HepG2 (cell line): ENCODE measurements around the gene MYLK3. TPM values are rescaled to one million over a fixed set of nuclear protein-coding genes. Genes with fewer than 3 reads are reported as not detected.

Source experiments
- HOXA9 ChIP-seq: sonication (generic); formaldehyde crosslinking; IDR thresholded peaks from 2 replicates; pipeline ENCODE4 v1.8.1; 2022; ENCODE audit warnings: missing genetic modification reagents, mild to moderate bottlenecking, moderate library complexity, borderline replicate concordance
- MBNL3 ChIP-seq: fragments of 250-450 bp; sonication (Bioruptor Pico); conservative IDR thresholded peaks from 2 replicates; pipeline ENCODE4 v1.8.0; 2022; ENCODE audit warnings: mild to moderate bottlenecking, inconsistent platforms
- MIER2 ChIP-seq: IDR thresholded peaks from 2 replicates; pipeline ENCODE4 v1.6.1; 2016; ENCODE audit warnings: missing biosample characterization, missing genetic modification reagents
- THAP11 ChIP-seq: IDR thresholded peaks from 2 replicates; pipeline ENCODE4 v1.6.1; 2016; ENCODE audit warnings: missing biosample characterization, missing genetic modification reagents
- TOPORS ChIP-seq: sonication (generic); formaldehyde crosslinking; IDR thresholded peaks from 2 replicates; pipeline ENCODE4 v1.8.0; 2023; ENCODE audit warnings: mild to moderate bottlenecking, missing genetic modification reagents
- U2AF2 ChIP-seq: fragments of 200-400 bp; formaldehyde crosslinking; IDR thresholded peaks from 2 replicates; pipeline ENCODE4 v1.6.1; 2017; ENCODE audit warnings: low read depth, mild to moderate bottlenecking, low read length
- ZBTB20 ChIP-seq: sonication (generic); formaldehyde crosslinking; IDR thresholded peaks from 2 replicates; pipeline ENCODE4 v1.8.1; 2023; ENCODE audit warnings: missing genetic modification reagents, low read depth, mild to moderate bottlenecking, borderline replicate concordance
- ZC3H13 ChIP-seq: sonication (generic); formaldehyde crosslinking; IDR thresholded peaks from 2 replicates; pipeline ENCODE4 v1.8.1; 2023; ENCODE audit warnings: mild to moderate bottlenecking, missing genetic modification reagents, moderate library complexity
- ZFAT ChIP-seq: sonication (generic); formaldehyde crosslinking; conservative IDR thresholded peaks from 2 replicates; pipeline ENCODE4 v1.8.1; 2023; ENCODE audit warnings: missing genetic modification reagents, inconsistent platforms
- ZFP1 ChIP-seq: IDR thresholded peaks from 2 replicates; pipeline ENCODE4 v1.6.1; 2016
- ZNF230 ChIP-seq: sonication (generic); formaldehyde crosslinking; IDR thresholded peaks from 2 replicates; pipeline ENCODE4 v1.4.0; 2020; ENCODE audit warnings: mild to moderate bottlenecking, missing genetic modification reagents
- ZNF232 ChIP-seq: sonication (generic); formaldehyde crosslinking; IDR thresholded peaks from 2 replicates; pipeline ENCODE4 v1.4.0; 2020; ENCODE audit warnings: missing genetic modification reagents, borderline replicate concordance
- ZNF333 ChIP-seq: sonication (generic); formaldehyde crosslinking; IDR thresholded peaks from 2 replicates; pipeline ENCODE4 v1.4.0; 2020; ENCODE audit warnings: mild to moderate bottlenecking, missing genetic modification reagents, borderline replicate concordance
- ZNF383 ChIP-seq: sonication (generic); formaldehyde crosslinking; IDR thresholded peaks from 2 replicates; pipeline ENCODE4 v1.4.0; 2020; ENCODE audit warnings: missing genetic modification reagents, mild to moderate bottlenecking, borderline replicate concordance
- ZNF703 ChIP-seq: sonication (generic); formaldehyde crosslinking; IDR thresholded peaks from 2 replicates; pipeline ENCODE4 v1.5.1; 2020; ENCODE audit warnings: missing genetic modification reagents, mild to moderate bottlenecking, moderate library complexity, borderline replicate concordance
- polyA plus RNA-seq, 8 experiments: library from polyadenylated mRNA; depleted of rRNA in 3 of 8; stranded (reverse) in 7 of 8; unstranded in 1 of 8; fragments of >200 nt; fragmentation: Illumina TruSeq in 4 of 8; extraction: Trizol in 4 of 8; gene quantifications; 2 replicates each; pipeline versions ENCODE4 v1.2.1 to v1.2.3, GENCODE V29; 2011 to 2016; ENCODE audit warnings: low read depth in 4 of 8, missing spikeins in 1 of 8, mixed read lengths in 1 of 8; ENCODE audit not compliant: insufficient read depth in 1 of 8
- total RNA-seq, 5 experiments: library from RNA; depleted of rRNA; stranded (reverse); fragments of >200 nt; fragmentation: Illumina TruSeq; extraction: Trizol; gene quantifications; 2 replicates each; pipeline ENCODE4 v1.2.3, GENCODE V29; 2016; ENCODE audit warnings: low read depth in 1 of 5
- TF ChIP-seq, protein P1 (sequence below): sonication (generic); formaldehyde crosslinking; conservative IDR thresholded peaks from 2 replicates; pipeline ENCODE4 v1.4.0; 2020; ENCODE audit warnings: missing genetic modification reagents
- TF ChIP-seq, protein P2 (sequence below): sonication (generic); formaldehyde crosslinking; IDR thresholded peaks from 2 replicates; pipeline ENCODE4 v1.5.0; 2020; ENCODE audit warnings: missing genetic modification reagents
- TF ChIP-seq, protein P3 (sequence below): sonication (generic); formaldehyde crosslinking; IDR thresholded peaks from 2 replicates; pipeline ENCODE4 v1.8.0; 2022; ENCODE audit warnings: missing genetic modification reagents, mild to moderate bottlenecking, inconsistent platforms, borderline replicate concordance
- TF ChIP-seq, protein P4 (sequence below): sonication (generic); formaldehyde crosslinking; IDR thresholded peaks from 2 replicates; pipeline ENCODE4 v1.5.0; 2020; ENCODE audit warnings: missing genetic modification reagents
- TF ChIP-seq, protein P5 (sequence below): sonication (generic); formaldehyde crosslinking; IDR thresholded peaks from 2 replicates; pipeline ENCODE4 v1.4.0; 2020; ENCODE audit warnings: missing genetic modification reagents
- TF ChIP-seq, protein P6 (sequence below): sonication (generic); formaldehyde crosslinking; IDR thresholded peaks from 2 replicates; pipeline ENCODE4 v1.5.0; 2020; ENCODE audit warnings: missing genetic modification reagents

MYLK3 gene
- total and polyA plus RNA-seq, 2 of the 13 experiments (the other 11 are each of a cell fraction or from before 2014, with no cell fraction given), result 0.04 to 0.18 TPM

DNA sequence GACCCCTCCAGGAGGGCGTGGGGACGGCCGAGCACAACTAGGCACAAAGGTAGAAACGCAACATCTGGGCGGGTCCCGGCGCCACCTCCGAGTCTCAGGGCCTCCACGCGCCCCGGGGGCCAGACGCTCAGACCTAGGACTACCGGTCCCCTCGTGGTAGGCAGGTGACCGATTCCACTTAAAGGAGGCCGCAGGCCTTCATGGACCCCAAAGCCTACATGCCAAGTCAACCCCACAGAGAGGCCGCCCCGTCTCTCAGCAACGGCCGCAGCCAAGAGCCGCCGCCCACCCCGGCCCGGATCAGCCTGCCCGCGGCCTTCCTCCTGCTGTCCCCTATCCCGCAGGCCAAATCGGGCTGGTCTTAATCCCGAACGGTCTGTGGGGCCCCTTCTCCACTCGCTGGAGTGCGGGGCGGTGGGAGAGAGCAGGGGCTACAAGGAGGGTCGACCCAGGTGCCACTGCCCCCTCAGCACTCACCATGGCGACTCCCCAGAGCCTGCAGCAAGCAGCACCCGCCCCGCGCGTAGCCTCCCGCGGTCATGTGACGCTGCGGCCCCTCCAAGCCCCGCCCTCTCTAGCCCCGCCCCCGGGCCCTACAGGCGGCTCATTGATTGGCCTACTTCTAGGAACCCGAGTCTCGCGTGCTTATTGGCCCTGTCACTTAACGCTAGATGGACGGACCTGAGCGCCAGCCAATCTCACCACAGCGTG is 59.3 kb downstream of the MYLK3 start, which contains the start of gene VPS35 (continued):
- TF ChIP-seq THAP11 (CRISPR knock-in tag) (no peak; the same call in none of the 2 replicates), ZNF703 (CRISPR knock-in tag) (0 out of 2 replicates have a peak, but pooled peaks have one; percentile 65), MIER2 (CRISPR knock-in tag) (no peak), ZC3H13 (no peak; the same call in none of the 2 replicates), ZNF230 (peak; percentile 44; the same call in 1 of the 2 replicates), ZFP1 (no peak; the same call in 1 of the 2 replicates), U2AF2 (no peak), ZNF232 (CRISPR knock-in tag) (peak; percentile 68; the same call in 1 of the 2 replicates), ZNF333 (CRISPR knock-in tag) (peak; percentile 94), MBNL3 (CRISPR knock-in tag) (no peak), ZNF383 (CRISPR knock-in tag) (no peak), ZBTB20 (CRISPR knock-in tag) (peak; percentile 38; the same call in 1 of the 2 replicates), ZFAT (CRISPR knock-in tag) (0 out of 2 replicates have a peak, but pooled peaks have one; percentile 24), HOXA9 (0 out of 2 replicates have a peak, but pooled peaks have one; percentile 19), TOPORS (CRISPR knock-in tag) (no peak)
- TF ChIP-seq, protein P1, sequence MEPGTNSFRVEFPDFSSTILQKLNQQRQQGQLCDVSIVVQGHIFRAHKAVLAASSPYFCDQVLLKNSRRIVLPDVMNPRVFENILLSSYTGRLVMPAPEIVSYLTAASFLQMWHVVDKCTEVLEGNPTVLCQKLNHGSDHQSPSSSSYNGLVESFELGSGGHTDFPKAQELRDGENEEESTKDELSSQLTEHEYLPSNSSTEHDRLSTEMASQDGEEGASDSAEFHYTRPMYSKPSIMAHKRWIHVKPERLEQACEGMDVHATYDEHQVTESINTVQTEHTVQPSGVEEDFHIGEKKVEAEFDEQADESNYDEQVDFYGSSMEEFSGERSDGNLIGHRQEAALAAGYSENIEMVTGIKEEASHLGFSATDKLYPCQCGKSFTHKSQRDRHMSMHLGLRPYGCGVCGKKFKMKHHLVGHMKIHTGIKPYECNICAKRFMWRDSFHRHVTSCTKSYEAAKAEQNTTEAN, result peak; percentile 70; the same call in 1 of the 2 replicates
- TF ChIP-seq, protein P2, sequence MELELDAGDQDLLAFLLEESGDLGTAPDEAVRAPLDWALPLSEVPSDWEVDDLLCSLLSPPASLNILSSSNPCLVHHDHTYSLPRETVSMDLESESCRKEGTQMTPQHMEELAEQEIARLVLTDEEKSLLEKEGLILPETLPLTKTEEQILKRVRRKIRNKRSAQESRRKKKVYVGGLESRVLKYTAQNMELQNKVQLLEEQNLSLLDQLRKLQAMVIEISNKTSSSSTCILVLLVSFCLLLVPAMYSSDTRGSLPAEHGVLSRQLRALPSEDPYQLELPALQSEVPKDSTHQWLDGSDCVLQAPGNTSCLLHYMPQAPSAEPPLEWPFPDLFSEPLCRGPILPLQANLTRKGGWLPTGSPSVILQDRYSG (CRISPR knock-in tag), result peak; percentile 15; the same call in 1 of the 2 replicates
- TF ChIP-seq, protein P3, sequence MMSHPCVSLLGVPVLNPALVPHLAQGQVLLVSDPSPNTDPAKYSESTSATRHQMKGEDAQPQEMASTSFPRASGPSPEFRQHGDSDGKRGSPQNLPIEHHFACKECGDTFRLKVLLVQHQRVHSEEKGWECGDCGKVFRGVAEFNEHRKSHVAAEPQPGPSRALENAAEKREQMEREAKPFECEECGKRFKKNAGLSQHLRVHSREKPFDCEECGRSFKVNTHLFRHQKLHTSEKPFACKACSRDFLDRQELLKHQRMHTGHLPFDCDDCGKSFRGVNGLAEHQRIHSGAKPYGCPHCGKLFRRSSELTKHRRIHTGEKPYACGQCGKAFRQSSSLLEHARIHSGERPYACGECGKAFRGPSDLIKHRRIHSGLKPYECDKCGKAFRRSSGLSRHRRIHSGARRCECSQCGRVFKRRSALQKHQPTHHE (CRISPR knock-in tag), result peak; percentile 22; the same call in 1 of the 2 replicates
- TF ChIP-seq, protein P4, sequence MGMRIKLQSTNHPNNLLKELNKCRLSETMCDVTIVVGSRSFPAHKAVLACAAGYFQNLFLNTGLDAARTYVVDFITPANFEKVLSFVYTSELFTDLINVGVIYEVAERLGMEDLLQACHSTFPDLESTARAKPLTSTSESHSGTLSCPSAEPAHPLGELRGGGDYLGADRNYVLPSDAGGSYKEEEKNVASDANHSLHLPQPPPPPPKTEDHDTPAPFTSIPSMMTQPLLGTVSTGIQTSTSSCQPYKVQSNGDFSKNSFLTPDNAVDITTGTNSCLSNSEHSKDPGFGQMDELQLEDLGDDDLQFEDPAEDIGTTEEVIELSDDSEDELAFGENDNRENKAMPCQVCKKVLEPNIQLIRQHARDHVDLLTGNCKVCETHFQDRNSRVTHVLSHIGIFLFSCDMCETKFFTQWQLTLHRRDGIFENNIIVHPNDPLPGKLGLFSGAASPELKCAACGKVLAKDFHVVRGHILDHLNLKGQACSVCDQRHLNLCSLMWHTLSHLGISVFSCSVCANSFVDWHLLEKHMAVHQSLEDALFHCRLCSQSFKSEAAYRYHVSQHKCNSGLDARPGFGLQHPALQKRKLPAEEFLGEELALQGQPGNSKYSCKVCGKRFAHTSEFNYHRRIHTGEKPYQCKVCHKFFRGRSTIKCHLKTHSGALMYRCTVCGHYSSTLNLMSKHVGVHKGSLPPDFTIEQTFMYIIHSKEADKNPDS, result no peak
- TF ChIP-seq, protein P5, sequence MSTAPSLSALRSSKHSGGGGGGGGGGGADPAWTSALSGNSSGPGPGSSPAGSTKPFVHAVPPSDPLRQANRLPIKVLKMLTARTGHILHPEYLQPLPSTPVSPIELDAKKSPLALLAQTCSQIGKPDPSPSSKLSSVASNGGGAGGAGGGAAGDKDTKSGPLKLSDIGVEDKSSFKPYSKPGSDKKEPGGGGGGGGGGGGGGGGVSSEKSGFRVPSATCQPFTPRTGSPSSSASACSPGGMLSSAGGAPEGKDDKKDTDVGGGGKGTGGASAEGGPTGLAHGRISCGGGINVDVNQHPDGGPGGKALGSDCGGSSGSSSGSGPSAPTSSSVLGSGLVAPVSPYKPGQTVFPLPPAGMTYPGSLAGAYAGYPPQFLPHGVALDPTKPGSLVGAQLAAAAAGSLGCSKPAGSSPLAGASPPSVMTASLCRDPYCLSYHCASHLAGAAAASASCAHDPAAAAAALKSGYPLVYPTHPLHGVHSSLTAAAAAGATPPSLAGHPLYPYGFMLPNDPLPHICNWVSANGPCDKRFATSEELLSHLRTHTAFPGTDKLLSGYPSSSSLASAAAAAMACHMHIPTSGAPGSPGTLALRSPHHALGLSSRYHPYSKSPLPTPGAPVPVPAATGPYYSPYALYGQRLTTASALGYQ (CRISPR knock-in tag), result no peak; the same call in 1 of the 2 replicates
- TF ChIP-seq, protein P6, sequence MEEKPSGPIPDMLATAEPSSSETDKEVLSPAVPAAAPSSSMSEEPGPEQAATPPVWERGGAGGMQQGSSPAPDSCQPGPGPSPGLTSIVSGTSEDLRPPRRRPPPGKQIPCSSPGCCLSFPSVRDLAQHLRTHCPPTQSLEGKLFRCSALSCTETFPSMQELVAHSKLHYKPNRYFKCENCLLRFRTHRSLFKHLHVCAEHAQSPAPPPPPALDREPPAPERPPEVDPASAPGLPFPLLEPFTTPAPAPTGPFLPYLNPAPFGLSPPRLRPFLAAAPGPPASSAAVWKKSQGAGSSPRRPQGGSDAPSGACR (CRISPR knock-in tag), result no peak
